Measurements from ENCODE around the gene CSNK2A3. TPM values are rescaled to one million over a fixed set of nuclear protein-coding genes. Genes with fewer than 3 reads are reported as not detected.

The CSNK2A3 gene
- total and polyA plus RNA-seq, 2 experiments from 2014 or later, result 0.91 to 4.1 TPM

DNA sequence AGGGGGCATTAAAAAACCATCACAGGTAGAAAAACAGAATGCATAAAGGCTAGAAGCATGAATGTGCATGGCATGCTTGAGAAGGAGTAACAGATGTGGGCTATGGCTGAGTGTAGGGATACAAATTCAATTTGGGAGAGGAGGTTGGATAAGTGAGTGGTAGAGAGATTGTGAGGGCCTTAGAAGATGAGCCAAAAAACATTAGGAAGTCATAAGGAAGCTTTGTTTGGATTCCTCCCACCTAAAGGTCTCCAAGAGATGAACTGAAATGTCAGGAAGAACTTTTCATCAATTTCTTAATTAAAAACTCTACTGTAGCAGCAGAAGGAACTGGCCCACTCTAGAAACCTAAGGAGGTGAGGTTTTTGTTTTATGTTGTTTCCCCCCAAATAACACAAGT, 41.2 kb upstream of the CSNK2A3 start:
- TF ChIP-seq, protein P1, sequence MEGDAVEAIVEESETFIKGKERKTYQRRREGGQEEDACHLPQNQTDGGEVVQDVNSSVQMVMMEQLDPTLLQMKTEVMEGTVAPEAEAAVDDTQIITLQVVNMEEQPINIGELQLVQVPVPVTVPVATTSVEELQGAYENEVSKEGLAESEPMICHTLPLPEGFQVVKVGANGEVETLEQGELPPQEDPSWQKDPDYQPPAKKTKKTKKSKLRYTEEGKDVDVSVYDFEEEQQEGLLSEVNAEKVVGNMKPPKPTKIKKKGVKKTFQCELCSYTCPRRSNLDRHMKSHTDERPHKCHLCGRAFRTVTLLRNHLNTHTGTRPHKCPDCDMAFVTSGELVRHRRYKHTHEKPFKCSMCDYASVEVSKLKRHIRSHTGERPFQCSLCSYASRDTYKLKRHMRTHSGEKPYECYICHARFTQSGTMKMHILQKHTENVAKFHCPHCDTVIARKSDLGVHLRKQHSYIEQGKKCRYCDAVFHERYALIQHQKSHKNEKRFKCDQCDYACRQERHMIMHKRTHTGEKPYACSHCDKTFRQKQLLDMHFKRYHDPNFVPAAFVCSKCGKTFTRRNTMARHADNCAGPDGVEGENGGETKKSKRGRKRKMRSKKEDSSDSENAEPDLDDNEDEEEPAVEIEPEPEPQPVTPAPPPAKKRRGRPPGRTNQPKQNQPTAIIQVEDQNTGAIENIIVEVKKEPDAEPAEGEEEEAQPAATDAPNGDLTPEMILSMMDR (conservative IDR thresholded peaks at IDR 0.05; ENCODE audit: low read depth in 2 of 2), result no peak
- TF ChIP-seq EZH2 (IDR thresholded peaks at IDR 0.05; ENCODE audit: low read depth, unreplicated experiment) (no peak), JUNB (IDR thresholded peaks at IDR 0.05; ENCODE audit: unreplicated experiment) (no peak), EZH2phosphoT487 (IDR thresholded peaks at IDR 0.05; ENCODE audit: unreplicated experiment) (no peak), ZNF331 (CRISPR knock-in tag; IDR thresholded peaks at IDR 0.05; ENCODE audit: low read depth) (no peak), POLR2AphosphoS5 (IDR thresholded peaks at IDR 0.05; ENCODE audit: low read depth) (no peak), NANOG (IDR thresholded peaks at IDR 0.05; ENCODE audit: borderline replicate concordance) (no peak), ZNF114 (CRISPR knock-in tag; IDR thresholded peaks at IDR 0.05) (no peak), CREB1 (CRISPR knock-in tag; IDR thresholded peaks at IDR 0.05; ENCODE audit: low read depth) (no peak), STAT1 (IDR thresholded peaks at IDR 0.05; ENCODE audit: unreplicated experiment) (no peak)
- TF ChIP-seq, protein P2, sequence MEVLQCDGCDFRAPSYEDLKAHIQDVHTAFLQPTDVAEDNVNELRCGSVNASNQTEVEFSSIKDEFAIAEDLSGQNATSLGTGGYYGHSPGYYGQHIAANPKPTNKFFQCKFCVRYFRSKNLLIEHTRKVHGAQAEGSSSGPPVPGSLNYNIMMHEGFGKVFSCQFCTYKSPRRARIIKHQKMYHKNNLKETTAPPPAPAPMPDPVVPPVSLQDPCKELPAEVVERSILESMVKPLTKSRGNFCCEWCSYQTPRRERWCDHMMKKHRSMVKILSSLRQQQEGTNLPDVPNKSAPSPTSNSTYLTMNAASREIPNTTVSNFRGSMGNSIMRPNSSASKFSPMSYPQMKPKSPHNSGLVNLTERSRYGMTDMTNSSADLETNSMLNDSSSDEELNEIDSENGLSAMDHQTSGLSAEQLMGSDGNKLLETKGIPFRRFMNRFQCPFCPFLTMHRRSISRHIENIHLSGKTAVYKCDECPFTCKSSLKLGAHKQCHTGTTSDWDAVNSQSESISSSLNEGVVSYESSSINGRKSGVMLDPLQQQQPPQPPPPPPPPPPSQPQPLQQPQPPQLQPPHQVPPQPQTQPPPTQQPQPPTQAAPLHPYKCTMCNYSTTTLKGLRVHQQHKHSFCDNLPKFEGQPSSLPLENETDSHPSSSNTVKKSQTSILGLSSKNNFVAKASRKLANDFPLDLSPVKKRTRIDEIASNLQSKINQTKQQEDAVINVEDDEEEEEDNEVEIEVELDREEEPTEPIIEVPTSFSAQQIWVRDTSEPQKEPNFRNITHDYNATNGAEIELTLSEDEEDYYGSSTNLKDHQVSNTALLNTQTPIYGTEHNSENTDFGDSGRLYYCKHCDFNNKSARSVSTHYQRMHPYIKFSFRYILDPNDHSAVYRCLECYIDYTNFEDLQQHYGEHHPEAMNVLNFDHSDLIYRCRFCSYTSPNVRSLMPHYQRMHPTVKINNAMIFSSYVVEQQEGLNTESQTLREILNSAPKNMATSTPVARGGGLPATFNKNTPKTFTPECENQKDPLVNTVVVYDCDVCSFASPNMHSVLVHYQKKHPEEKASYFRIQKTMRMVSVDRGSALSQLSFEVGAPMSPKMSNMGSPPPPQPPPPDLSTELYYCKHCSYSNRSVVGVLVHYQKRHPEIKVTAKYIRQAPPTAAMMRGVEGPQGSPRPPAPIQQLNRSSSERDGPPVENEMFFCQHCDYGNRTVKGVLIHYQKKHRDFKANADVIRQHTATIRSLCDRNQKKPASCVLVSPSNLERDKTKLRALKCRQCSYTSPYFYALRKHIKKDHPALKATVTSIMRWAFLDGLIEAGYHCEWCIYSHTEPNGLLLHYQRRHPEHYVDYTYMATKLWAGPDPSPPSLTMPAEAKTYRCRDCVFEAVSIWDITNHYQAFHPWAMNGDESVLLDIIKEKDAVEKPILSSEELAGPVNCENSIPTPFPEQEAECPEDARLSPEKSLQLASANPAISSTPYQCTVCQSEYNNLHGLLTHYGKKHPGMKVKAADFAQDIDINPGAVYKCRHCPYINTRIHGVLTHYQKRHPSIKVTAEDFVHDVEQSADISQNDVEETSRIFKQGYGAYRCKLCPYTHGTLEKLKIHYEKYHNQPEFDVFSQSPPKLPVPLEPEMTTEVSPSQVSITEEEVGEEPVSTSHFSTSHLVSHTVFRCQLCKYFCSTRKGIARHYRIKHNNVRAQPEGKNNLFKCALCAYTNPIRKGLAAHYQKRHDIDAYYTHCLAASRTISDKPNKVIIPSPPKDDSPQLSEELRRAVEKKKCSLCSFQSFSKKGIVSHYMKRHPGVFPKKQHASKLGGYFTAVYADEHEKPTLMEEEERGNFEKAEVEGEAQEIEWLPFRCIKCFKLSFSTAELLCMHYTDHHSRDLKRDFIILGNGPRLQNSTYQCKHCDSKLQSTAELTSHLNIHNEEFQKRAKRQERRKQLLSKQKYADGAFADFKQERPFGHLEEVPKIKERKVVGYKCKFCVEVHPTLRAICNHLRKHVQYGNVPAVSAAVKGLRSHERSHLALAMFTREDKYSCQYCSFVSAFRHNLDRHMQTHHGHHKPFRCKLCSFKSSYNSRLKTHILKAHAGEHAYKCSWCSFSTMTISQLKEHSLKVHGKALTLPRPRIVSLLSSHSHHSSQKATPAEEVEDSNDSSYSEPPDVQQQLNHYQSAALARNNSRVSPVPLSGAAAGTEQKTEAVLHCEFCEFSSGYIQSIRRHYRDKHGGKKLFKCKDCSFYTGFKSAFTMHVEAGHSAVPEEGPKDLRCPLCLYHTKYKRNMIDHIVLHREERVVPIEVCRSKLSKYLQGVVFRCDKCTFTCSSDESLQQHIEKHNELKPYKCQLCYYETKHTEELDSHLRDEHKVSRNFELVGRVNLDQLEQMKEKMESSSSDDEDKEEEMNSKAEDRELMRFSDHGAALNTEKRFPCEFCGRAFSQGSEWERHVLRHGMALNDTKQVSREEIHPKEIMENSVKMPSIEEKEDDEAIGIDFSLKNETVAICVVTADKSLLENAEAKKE (CRISPR knock-in tag; IDR thresholded peaks at IDR 0.05), result no peak
- TF ChIP-seq, protein P3, sequence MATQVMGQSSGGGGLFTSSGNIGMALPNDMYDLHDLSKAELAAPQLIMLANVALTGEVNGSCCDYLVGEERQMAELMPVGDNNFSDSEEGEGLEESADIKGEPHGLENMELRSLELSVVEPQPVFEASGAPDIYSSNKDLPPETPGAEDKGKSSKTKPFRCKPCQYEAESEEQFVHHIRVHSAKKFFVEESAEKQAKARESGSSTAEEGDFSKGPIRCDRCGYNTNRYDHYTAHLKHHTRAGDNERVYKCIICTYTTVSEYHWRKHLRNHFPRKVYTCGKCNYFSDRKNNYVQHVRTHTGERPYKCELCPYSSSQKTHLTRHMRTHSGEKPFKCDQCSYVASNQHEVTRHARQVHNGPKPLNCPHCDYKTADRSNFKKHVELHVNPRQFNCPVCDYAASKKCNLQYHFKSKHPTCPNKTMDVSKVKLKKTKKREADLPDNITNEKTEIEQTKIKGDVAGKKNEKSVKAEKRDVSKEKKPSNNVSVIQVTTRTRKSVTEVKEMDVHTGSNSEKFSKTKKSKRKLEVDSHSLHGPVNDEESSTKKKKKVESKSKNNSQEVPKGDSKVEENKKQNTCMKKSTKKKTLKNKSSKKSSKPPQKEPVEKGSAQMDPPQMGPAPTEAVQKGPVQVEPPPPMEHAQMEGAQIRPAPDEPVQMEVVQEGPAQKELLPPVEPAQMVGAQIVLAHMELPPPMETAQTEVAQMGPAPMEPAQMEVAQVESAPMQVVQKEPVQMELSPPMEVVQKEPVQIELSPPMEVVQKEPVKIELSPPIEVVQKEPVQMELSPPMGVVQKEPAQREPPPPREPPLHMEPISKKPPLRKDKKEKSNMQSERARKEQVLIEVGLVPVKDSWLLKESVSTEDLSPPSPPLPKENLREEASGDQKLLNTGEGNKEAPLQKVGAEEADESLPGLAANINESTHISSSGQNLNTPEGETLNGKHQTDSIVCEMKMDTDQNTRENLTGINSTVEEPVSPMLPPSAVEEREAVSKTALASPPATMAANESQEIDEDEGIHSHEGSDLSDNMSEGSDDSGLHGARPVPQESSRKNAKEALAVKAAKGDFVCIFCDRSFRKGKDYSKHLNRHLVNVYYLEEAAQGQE (IDR thresholded peaks at IDR 0.05; ENCODE audit: unreplicated experiment), result no peak
- TF ChIP-seq, protein P4, sequence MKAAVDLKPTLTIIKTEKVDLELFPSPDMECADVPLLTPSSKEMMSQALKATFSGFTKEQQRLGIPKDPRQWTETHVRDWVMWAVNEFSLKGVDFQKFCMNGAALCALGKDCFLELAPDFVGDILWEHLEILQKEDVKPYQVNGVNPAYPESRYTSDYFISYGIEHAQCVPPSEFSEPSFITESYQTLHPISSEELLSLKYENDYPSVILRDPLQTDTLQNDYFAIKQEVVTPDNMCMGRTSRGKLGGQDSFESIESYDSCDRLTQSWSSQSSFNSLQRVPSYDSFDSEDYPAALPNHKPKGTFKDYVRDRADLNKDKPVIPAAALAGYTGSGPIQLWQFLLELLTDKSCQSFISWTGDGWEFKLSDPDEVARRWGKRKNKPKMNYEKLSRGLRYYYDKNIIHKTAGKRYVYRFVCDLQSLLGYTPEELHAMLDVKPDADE (IDR thresholded peaks at IDR 0.05), result no peak
- no peaks in the 10 kb centered on the region for H3K36me3 Mint-ChIP-seq (ENCODE audit: low read depth)
- no peak overlapping the region for H3K27ac Mint-ChIP-seq
- Histone ChIP-seq H3K27ac (ENCODE audit: low read depth) (no peak overlapping the region), H3K4me2 (no peak overlapping the region), H3K9me2 (ENCODE audit: insufficient read depth) (no peaks in the 10 kb centered on the region), H3F3A (replicated peaks; ENCODE audit: low read depth) (no peaks in the 10 kb centered on the region), H3K79me2 (replicated peaks; ENCODE audit: insufficient read depth) (no peaks in the 10 kb centered on the region), H3K4me3 (no peak overlapping the region), H3K36me3 (ENCODE audit: insufficient read depth) (no peaks in the 10 kb centered on the region), H4K20me1 (replicated peaks; ENCODE audit: insufficient read depth) (no peaks in the 10 kb centered on the region; the same call in 1 of the 2 replicates), H2AFZ (no peak overlapping the region), H3K27me3 (ENCODE audit: insufficient read depth) (no peaks in the 10 kb centered on the region), H3K4me1 (ENCODE audit: insufficient read depth) (no peaks in the 10 kb centered on the region)
- no peak for DNase-seq (ENCODE audit: low spot score)
- no peak for ATAC-seq
- peaks cover 8% of the 10 kb centered on the region for H3K27me3 Mint-ChIP-seq (ENCODE audit: insufficient read depth, low read depth, poor library complexity)
- no peak overlapping the region for H3K4me3 Mint-ChIP-seq
- H3K4me1 Mint-ChIP-seq, result peaks cover 10% of the 10 kb centered on the region
- H3K9me3 Mint-ChIP-seq, result no peaks in the 10 kb centered on the region

Measured in GM23338 (cell line).